Measurements from ENCODE around the gene SLC10A7.

- TF ChIP-seq CTCF (conservative IDR thresholded peaks at IDR 0.05; ENCODE audit: low read depth, low read length) (no peak), EZH2 (IDR thresholded peaks at IDR 0.05; ENCODE audit: borderline replicate concordance, low read depth, low read length, poor library complexity, severe bottlenecking) (no peak)
Measured at GRCh38 chr4:146229406-146229805, 292.3 kb downstream of the SLC10A7 start.
